Smooth muscle cell of the brain vasculature (primary cell): ENCODE measurements around the gene PGBD5.

Experiments used
- DNase-seq: peaks from one replicate; pipeline ENCODE4 v3.0.0-alpha.2; 2012; ENCODE audit warnings: low read depth, low spot score

The PGBD5 gene

GRCh38 chr1:230348386-230349019 is 77.6 kb downstream of the PGBD5 start:
- no peak for DNase-seq

- DNase-seq, result no peak
These were observed 78.2 kb downstream of the PGBD5 start for GRCh38 chr1:230347896-230348295.

GRCh38 chr1:230345139-230345885 is 80.8 kb downstream of the PGBD5 start:
- DNase-seq, result no peak

GRCh38 chr1:230342699-230343098 is 83.4 kb downstream of the PGBD5 start:
- no peak for DNase-seq

GRCh38 chr1:230342019-230342418 is 84.1 kb downstream of the PGBD5 start:
- DNase-seq, result no peak

GRCh38 chr1:230341162-230341546 is 85.0 kb downstream of the PGBD5 start:
- no peak for DNase-seq

GRCh38 chr1:230340526-230341161 is 85.5 kb downstream of the PGBD5 start:
- no peak for DNase-seq

GRCh38 chr1:230339033-230339432 is 87.1 kb downstream of the PGBD5 start:
- DNase-seq, result no peak

GRCh38 chr1:230337266-230337665 is 88.9 kb downstream of the PGBD5 start:
- no peak for DNase-seq

- DNase-seq, result no peak
These were observed 90.1 kb downstream of the PGBD5 start for GRCh38 chr1:230335861-230336522.

- DNase-seq, result no peak
These were observed 91.7 kb downstream of the PGBD5 start for GRCh38 chr1:230334447-230334837.

GRCh38 chr1:230333590-230334446 is 92.3 kb downstream of the PGBD5 start:
- no peak for DNase-seq

- DNase-seq, result no peak
These were observed 93.5 kb downstream of the PGBD5 start for GRCh38 chr1:230332575-230333066.

- no peak for DNase-seq
These were observed 94.1 kb downstream of the PGBD5 start for GRCh38 chr1:230332061-230332460.

- no peak for DNase-seq
These were observed 96.0 kb downstream of the PGBD5 start for GRCh38 chr1:230330157-230330556.

- DNase-seq, result no peak
These were observed 97.7 kb downstream of the PGBD5 start for GRCh38 chr1:230328342-230329015.

- no peak for DNase-seq
These were observed 98.2 kb downstream of the PGBD5 start for GRCh38 chr1:230327892-230328284.

GRCh38 chr1:230326971-230327891 is 98.9 kb downstream of the PGBD5 start:
- DNase-seq, result no peak

GRCh38 chr1:230323686-230324085 is 102.4 kb downstream of the PGBD5 start:
- no peak for DNase-seq
